NCI-H1092 (cell line): Measurements from ENCODE around the gene TSPAN13.

Source experiments
- DNase-seq: peaks from one replicate; lab custom pipeline; 2025; lab: John Stamatoyannopoulos, UW

Gene TSPAN13

GRCh38 chr7:16753102-16753931 is at the start of gene TSPAN13:
TSPAN13 (plus strand) TSS chr7:16753755; CDS start chr7:16753968, 213 bp downstream.
- peak; percentile 88 for DNase-seq

DNA sequence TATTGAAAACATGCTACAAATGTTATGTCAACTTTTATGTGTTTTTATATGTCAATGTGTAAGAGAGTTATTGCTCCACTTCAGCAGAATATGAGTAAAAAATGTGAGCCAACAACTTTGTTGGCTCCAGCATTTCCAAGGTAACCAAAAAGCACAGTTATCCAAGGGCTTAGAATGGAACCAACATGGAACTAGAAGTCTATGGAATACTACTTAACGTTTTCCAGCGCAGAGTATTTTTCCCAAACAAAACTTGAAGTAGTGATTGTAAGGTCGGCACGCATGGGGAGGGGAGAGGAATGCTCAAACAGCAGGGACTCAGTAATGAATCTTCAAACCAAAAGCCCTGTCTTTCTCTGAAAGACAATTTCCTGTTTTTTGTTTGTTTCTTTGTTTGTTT is 45.0 kb upstream of the TSPAN13 start:
- DNase-seq = no peak

DNA sequence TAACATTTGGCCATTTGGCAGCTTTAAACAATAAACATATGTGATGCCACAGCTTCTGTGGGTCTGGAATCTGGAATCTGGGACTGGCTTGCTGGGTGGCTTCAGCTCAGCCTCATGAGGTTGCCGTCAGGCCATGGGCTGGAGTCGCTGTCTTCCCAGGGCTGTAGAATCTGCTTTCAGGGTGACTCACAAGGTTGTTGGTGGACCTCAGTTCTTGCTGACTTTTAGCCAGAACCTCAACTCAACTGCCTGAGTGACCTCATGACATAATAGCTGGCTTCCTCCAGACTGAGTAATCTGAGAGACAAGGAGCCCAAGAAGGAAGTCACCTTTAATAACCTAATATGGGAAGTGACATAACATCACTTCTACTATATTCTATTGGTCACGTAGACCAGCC is 44.6 kb upstream of the TSPAN13 start:
- no peak for DNase-seq

DNA sequence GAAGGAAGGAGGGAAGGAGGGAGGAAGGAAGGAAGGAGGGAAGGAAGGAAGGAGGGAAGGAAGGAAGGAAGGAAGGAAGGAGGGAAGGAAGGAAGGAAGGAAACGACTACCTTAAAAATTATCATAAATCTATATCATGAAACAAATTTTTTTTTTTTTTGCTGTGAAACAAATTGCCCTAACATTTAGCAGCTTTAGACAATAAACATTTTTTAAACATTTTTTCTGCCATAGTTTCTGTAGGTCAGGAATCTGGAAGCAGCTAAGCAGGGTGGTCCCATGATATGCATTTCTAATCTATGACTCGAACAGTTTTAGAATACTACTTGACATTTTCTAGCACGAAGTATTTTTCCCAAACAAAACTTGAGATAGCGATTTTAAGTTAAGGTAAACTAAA is 42.9 kb upstream of the TSPAN13 start:
- DNase-seq = no peak

- DNase-seq = no peak
Measured at GRCh38 chr7:16711730-16712129, 41.8 kb upstream of the TSPAN13 start.

GRCh38 chr7:16712916-16713315 is 40.6 kb upstream of the TSPAN13 start:
- no peak for DNase-seq

- no peak for DNase-seq
Measured at GRCh38 chr7:16715928-16716327, 37.6 kb upstream of the TSPAN13 start.

DNA sequence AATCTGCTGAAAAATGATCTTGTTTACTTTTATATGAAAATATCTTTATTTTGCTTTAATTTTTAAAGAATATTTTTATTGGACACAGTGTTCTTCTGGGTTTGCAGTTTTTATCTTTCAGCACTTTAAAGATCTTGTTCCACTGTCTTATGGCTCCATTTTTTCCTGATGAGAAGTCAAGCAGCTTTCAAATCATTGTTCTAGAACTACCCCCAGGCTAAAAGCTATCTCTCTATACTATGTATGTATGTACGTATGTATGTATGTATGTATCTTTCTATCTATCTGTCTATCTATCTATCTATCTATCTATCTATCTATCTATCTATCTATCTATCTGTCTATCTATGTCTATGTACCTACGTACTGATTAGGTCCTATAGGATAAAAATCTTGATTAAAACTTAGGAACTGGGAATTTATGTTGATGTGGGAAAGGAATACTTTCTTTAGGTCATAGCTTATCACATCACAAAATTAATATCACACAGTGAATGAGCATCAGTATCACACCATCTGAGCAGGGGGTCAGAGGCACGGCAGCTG is 35.4 kb upstream of the TSPAN13 start:
- DNase-seq = no peak

GRCh38 chr7:16719699-16720098 is 33.9 kb upstream of the TSPAN13 start:
- no peak for DNase-seq

DNA sequence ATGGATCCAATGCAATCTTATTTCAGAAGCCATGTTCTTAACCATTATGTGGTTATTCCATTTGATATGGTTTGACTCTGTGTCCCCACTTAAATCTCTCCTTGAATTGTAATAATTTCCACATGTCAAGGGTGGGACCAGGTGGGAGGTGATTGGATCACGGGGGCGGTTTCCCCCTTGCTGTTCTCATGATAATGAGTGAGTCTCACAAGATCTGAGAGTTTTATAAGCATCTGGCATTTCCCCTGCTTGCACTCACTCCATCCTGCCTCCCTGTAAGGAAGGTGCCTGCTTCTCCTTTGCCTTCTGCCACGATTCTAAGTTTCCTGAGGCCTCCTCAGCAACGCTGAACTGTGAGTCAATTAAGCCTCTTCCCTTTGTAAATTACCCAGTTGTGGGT is 32.0 kb upstream of the TSPAN13 start:
- DNase-seq = no peak

GRCh38 chr7:16724344-16724743 is 29.2 kb upstream of the TSPAN13 start:
- DNase-seq = no peak

DNA sequence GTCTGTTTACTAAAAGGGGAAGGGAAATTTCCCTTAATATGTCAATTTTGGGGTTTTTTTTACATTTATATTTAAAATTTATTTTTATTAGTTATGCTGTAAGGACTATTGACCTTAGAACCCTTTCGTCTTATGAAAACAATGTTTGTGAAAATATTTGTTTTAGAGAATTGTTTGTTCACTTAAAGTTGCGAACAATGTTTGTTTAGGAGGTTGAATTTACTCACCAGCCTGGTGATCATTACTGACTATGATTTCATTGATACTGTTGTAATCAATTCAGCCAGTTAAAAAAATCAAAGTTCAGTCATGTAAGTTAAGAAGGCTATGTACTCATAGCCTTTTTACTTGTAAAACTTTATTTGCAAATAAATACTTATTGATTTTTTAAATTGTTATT is 27.4 kb upstream of the TSPAN13 start:
- no peak for DNase-seq

- DNase-seq = no peak
Measured at GRCh38 chr7:16727736-16728135, 25.8 kb upstream of the TSPAN13 start.

DNA sequence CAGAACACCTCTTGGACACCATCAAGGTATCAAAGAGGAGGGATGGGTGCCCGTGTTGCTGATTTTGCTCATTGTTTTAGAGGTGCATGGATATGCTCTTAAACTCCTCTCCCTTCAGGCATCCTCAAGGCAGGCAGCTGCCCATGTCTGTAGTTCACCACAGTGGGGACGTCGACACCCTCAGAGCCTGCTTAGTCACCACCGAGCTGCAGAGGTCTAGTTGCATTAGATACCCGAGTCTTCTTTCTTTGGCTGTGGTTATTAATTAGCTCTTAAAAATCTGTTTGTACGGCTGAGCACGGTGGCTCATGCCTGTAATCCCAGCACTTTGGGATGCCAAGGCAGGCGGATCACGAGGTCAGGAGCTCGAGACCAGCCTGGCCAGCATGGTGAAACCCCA is 24.7 kb upstream of the TSPAN13 start:
- no peak for DNase-seq

DNA sequence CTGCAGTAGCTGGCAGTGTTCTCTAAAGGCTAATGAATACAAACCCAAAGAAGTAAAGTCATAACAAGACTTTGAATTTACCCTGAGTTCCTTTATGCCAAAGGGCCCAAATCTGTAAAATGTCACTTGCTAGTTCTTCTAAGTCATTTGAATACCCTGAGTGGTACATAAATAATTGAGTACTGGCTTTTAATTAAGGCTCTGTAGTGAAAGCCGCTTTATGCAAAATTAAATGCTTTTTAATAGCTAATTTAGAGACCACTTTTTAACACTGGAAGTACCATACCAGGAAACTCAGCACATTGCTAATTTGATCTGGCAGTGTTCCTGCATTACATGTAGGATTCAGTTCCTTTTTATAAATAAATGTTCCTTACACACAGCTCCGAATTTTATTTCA is 24.0 kb upstream of the TSPAN13 start:
- no peak for DNase-seq

DNA sequence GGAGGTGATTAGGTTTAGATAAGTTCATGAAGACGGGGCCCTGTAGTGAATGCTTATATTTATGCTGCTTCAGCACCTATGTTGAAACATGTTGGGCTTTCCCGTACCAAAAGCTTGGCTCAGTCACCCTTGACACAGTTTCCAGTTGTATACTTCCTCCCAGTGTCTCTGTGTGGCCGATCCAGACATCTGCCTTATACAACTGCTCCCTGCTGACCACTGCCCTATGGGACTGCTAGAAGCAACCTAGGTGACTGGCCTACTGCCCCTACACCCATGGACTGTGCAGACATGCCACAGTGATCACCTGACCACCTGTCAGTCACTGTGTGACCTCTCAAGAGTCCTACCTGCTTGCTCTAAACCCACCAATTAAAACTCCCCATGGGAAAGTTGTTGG is 22.6 kb upstream of the TSPAN13 start:
- no peak for DNase-seq

DNA sequence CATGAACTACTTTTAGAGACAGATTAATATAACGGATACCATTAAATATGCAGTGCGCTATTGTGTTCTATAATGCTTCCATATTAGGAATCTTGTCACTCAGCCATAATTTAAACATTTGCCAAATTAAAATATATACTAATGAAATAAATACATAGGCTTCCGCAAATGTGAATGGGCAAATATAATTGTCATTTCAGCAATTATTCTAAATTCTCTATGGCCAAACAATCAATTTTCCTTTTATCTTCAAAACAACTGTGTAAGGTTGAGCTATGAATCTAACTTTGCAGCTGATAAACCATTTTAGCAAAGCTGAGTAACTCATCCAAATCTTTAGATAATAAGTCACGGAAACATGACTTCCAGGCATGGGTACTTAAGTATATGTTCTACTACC is 20.7 kb upstream of the TSPAN13 start:
- DNase-seq = no peak

DNA sequence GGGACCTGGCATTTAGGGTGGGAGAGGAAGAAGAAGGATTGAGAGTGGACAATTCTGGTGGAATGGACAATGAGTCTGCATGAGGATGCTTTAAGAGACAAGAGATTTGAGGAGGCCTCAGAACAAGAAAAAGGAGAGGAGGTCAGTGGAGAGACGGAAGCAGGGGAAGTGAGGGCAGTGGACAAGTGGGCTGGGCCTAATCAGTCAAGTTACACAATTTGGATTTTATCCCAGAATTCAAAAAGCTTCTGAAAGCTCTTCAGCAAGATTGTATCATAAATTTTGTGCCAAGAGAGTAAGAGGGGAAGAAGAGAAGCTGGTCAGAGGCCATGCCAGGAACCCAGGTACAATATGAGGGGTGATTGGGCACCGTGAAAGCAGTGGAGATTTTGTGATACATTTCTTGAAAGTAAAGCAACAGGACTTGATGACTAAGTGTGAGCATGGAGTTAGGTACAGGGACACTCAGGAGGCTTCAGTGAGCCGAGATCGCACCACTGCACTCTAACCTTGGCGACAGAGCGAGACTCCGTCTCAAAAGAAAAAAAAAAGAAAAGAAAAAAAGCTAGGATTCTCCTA is 19.3 kb upstream of the TSPAN13 start:
- DNase-seq = no peak

- no peak for DNase-seq
Measured at GRCh38 chr7:16735020-16735419, 18.5 kb upstream of the TSPAN13 start.

DNA sequence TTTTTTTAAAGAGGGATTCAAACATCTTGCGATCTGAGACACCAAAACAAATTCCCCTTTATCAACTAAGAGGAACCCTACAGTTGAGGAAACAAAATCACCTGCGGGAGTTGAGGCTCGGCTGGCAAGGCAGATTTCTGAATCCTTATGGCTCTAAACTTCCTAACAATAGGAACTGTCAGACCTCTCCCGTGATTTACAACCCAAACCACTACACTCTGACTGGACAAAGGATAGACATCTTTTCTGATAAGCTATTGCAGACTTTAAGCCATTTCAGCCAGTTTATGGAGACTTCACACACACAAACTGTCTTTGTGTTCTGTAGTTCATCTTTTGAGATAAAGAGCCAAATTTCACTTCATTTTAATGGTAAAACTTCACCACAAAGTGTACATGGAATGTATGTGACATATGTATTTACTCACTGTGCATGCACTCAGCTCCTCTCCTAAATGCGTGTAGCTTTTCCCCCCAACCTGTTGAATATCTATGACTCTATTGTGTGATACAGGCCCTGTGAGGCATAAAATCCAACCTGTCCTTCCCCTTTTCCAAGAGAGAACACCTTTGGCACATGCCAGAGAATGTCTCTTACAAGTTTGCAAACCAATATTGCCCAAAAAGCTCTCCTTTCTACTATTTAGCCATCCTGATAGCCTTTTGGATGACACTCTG is 15.4 kb upstream of the TSPAN13 start:
- no peak for DNase-seq

DNA sequence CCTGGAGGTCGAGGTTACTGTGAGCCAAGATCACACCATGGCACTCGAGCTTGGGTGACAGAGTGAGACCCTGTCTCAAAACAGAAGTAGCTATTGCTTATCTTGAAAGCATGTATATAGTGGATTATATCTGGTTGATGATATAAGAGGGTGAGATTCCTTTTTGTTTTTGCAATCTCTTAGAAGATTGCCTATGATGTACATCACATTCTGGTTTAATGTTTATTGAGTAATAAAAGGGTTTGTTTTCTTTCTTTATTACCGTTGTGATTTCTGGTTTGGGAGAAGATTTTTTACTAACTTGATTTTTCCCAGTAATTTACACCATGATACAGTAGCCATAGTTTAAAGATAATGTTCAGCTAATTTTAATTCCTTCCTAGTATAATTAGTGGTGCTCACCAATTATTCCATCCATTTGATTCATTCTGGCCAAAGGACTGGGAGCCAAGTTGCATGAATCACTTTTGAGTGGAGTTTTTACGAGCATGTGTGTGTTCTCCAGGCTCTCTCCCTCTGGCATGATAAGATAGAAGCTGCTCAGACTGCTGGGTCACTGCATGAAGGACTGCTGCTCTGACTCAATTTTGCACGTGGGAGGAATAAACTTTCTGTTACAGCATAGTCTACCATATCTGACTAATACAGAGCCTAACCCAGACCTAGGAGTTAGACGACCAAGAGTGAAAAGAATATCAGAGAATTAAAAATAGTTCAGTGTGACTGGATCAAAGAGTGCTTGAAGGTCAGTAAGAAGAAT is 13.5 kb upstream of the TSPAN13 start:
- no peak for DNase-seq

DNA sequence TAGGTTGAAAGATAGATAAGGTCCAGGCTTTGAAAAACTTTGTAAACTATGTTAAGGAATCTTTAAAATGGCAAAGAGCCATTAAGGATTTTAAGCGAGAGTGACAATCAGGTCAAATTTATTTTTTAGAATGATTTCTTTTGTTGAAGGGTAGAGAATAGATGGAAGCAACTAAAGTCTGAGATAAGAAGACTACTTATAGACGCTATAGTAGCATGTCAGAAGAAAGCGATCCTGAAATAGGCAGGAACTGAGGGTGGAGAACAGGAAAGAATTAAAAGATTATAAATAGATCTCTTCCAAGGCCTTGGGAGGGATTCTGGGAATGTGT is 13.0 kb upstream of the TSPAN13 start:
- DNase-seq = no peak
